HT-29 (cell line): ENCODE data around the gene PREX1. TPM values are rescaled to one million over a fixed set of nuclear protein-coding genes. Genes with fewer than 3 reads are reported as not detected.
"Not testable (repeated sequence)": the region's sequence is repeated elsewhere in the genome, so short reads cannot be mapped to it uniquely, and the experiment has no call there.

ENCODE experiments used
- DNase-seq: peaks from one replicate; pipeline ENCODE4 v3.0.0-alpha.2; 2015; ENCODE audit warnings: low spot score
- total RNA-seq: library from RNA; depleted of rRNA; stranded (reverse); fragments of >200 nt; shearing (Covaris generic); gene quantifications from 2 replicates; pipeline ENCODE4 v1.2.3, GENCODE V29; 2014

The PREX1 gene
- total RNA-seq, 1 experiment from 2014 or later: 0.31 TPM

DNA sequence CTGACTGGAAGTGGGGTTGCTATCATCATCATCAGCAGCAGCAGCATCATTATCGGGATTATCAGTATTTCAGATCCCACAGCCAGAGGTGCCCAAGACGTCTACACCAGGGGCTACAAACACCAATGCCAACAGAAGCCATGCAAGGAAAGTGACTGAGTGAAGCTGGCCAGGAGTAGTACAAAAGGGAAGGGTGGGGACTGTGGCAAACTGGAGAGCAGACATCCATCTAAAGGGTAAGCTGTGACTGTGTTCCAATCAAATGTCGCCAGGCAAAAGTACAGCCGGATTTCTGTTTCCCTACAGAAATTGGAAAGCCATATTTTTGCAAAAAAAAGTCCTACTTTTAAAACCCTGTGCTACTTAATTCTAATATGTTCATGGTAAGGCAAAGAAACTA is 50.0 kb downstream of the PREX1 start:
- DNase-seq: no peak

DNA sequence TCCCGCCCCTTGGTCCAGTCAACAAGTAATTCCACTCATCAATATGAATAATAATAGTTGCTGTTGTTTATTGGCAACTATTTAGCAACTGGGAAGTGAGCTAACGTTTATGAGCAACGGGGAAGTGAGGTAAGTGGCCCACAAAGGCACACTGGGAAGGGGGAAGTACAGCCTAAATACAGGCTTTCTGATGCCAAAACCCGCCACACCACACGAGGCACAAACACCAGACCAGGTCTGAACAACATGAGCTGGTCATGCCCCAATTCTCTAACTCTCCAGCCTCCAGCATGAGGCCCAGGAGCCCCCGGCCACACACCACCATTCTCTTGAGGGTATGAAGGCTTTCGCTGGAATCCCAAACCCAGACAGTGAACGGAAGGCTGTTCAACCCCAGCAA is 50.8 kb downstream of the PREX1 start:
- DNase-seq: no peak

DNA sequence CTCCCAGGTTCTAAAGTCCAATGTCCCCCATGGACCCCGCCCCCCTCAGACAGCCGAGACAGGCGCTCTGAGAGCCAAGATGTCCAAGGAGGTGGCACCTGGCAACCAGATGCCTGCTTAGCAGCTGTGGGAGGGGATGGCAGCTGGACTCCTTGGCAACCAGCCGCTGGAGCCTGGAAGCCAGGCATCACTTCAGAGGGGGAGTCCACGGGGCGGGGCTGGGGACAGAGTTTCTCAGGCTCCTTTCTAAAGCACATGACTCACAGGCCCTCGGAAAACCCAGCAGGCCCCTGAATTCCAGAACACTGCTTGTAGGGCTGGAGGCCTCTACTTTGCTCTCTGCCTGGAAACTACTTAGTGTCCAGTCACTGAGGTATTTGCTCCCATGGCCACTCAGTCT is 51.5 kb downstream of the PREX1 start:
- DNase-seq: no peak

DNA sequence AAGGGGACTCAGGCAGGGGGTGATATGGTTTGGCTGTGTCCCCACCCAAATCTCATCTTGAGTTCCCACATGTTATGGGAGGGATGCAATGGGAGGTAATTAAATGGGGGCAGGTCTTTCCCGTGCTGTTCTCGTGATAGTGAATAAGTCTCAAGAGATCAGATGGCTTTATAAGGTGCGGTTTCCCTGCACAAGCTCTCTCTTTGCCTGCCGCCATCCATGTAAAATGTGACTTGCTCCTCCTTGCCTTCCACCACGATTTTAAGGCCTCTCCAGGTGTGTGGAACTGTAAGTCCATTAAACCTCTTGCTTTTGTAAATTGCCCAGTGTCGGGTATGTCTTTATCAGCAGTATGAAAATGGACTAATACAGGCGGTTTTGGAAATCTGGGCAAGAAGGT is 52.3 kb downstream of the PREX1 start:
- DNase-seq: not testable (repeated sequence)

DNA sequence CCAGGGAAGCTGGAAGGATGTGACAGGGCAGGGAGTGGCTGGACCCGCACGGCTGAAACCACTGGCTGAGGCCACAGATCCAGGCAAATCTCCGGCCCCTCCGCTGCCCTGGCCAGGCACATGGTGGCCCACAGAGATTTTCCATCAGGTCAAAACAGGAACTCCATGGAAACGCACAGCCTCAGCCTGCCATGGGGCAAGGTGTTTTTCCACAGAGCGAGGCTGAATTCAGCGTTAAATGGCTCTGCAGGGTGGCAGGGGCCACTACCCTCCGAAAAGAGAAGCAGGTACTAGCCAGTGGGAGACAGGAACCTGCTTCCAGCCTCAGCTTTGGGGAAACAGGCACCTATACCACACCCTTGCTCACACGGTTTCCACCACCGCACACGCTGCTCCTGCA is 53.1 kb downstream of the PREX1 start:
- no peak for DNase-seq

DNA sequence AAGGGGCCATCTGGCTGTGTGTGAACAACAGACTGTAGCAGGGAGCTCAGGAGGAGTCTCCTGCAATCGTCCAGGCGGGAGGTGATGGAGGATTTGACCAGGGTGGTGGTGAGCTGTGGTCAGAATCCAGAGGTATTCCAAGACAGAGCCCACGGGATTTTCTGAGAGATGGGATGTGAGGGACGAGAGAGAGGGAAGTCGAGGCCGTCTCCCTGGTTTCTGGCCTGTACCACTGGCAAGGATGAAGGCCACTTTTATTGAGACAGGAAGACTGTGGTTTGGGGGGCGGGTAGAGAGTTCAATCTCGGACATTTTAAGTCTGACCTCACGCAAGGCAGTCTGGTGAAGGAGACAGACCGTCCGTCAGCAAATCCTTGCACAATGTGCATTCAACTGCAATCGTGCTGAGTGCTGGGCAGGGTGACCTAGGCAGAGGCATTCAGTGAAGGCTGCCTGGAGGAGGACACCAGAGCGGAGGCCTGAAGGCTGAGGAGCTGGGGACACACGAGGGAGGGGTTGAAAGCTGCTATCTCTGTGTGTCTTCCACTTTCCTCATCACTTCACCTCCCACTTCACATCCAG is 53.9 kb downstream of the PREX1 start:
- DNase-seq: no peak

DNA sequence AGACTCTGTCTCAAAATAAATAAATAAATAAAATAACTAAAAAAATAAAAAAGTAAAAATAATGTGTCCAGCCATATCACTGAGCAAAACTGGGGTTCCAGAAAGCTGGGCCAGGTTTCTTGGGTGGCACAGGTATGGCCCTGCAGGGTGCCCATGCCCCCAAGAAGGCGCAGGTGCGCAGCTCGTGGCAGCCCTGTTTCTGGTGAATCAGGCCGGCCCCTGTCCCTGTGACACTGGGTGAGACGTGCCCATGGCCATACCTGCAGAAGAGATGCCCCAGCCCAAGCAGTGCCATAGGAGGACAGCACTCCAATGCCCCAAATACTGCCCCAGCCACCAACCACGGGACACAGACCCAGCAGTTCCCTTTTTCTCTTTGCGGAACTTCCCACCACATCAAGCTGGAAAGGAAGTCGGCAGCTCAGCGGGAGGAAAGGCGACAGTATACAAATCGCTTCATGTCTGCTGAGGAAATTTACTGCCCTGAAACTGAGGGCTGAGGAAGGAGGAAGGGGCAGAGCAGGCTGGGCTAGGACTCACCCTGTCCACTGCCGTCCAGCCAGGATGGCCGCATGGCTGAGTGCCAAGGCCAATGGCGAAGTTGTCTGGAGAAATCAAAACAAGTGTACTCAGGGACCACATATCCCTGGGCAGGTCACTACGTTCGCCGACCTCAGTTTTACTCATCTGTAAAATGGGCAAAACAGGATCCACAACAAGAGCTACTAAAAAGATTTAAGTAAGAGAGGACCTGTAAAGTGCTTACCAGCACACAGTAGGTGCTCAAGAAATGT is 55.4 kb downstream of the PREX1 start:
- DNase-seq: no peak

DNA sequence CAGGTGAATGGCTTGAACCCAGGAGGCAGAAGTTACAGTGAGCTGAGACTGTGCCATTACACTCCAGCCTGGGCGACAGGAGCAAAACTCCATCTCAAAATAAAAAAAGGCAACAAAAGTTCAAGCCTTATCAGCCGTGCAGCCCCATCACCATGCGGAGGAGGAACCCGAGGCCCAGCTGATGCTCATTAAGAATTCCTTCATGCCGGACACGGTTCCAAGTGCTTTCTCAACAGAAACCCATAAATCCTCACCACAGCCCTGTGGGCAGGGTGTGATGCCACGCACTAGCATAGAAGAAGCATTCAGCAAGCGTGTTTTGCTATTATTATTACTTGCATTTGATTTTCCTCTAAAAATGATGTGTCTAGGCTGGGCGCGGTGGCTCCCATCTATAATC is 56.3 kb downstream of the PREX1 start:
- DNase-seq: no peak

DNA sequence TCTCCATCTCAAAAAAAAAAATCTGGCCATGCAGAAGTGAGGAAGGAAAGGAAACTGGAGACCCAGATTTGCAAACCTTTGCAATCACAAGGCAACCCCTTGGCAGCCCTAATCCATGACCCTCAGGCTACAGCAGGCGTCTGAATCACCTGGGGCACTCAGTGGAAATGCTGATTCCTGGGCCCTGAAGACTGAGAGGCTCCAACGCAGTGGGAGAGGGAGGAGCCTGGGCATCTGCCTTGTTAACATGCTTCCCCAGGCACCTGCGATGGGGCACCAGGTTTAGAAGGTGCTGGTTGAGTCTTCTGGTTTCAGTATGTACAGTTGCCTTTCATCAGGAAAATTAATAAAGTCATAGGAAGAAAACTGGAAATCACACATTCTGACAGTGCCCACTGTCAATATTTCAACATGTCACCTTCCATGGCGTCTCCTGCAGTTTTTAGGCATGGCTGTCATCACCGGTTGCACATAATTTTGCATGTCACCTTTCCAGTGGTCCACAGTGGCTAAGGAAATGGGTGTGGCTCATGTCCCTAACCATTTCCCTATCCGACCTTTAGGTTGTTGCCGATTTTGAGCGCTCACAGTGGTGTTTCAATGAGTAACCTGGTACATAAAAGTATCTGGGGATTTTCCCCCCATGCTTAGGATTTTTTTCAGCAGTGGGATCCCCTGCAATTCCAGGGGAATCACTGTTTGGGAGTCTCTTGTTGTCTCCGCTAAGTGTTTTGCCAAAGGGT is 56.9 kb downstream of the PREX1 start:
- no peak for DNase-seq

DNA sequence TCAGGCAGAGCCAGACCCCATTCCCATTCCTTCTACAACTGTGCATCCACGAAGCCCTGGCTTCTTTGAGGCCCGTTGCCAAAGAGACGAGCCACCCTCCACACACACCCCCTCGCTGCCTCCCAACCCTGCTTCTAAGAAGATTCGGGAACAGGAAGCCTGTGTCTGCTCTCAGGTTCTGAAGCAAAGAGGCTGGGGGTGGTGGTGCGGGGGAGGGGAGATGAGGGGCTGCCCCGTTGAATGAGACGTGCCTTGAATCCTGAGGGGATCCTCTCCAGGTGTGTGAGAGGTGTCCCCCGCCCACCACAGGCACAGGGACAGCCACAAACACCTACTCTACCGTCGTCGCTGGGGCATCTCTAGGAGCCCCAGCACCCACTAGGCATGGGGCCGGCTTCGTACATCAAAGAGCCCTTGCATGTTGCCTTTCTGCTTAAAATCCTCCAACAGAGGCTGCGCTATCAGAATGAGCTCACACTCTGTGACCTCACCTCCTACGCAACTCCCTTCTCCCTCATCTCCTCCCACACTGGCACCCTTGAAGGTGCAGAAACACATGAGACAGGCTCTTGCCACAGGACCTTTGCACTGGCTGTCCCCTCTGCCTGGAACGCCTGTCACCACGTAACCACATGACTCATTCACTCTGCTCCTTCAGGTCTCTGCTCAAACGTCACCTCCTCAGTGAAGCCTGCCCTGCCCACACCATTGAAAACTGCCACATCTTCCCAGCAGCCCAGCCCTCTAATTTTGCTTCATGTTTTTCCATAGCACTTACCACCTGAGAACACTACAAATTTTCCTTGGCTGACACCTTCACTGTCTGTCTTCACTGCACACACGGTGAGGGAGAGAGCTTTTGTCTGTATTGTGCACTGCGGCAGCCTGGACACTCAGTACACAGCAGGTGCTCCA is 58.5 kb downstream of the PREX1 start:
- no peak for DNase-seq

DNA sequence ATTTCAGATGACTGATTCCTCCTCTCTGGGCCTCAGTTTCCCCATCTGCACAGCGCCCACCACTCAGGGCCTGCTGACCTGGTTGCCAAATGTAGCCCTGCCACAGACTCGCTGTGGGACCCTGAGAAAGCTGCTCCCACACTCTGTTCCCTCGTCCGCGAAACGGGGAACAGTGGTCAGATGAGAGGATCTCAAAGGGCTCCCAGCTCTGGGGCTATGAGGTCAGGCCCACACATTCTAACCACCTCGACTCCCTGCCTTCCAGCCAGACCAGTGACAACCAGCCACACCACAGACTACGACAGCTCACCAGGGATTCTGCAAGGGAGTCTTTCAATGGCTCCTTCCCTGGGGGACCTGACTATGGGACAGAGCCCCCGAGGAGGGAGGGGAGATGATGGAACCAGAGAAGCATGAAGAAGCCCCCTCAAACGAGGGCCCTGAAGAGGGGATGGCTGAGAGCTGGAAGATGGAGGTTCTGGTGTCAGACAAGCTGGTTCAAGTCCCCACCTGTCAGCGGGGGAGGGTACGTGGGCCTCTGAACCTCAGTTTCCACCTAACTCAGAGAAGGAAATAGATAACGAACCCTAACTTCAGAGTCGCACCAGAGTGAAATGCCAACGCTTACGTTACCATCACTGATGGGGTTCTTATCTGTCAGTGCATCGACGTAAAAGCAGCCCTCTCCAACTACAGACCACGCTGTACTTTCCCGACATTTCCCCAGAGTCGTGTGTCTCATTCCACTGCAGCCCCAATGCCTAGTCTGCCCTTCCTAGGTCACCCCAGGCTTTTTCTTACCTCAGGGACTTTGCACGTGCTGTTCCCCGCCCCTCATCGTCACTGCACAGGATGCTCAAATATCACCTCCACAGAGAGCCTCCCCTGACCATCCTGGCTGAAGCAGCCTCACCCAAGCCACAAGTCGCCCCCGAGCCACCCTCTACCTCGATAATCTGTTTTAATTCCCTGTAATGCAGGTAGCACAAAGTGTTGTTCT is 60.5 kb downstream of the PREX1 start:
- no peak for DNase-seq

DNA sequence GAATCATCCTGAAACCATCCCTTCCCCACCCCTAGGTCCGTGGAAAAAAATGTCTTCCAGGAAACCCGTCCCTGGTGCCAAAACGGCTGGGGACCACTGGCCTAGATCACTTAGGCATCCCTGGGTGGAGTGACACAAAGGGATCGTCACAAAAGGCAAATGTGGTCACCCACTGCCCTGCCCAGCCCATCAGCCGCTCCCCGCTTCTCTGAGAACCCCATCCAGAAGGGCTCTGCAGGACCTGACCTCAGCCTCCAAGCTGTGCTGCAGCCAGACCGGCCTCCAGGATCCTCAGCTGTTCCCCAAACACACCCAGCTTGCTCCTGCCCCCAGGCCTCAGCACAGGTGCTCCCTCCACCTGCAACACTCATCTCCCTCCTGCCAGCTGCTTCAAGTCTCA is 61.6 kb downstream of the PREX1 start:
- DNase-seq: no peak

DNA sequence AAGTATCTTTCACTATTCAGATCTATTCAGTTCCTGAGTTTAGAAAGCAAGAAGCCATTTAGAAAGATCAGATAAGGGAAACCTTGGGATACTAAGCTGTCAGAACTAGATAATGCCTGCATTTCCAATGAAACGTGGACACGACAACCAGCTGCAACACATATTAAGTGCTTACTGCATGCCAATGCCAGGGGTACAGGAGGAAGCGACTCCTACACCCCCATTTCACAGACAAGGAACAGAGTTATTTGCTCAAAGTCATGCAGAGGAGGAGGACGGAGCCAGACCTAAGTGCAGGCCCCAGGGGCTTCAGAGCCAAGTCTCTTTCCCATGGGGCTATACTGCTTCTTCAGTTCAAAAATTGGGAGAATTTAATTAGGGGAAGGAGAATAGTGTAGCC is 62.4 kb downstream of the PREX1 start:
- DNase-seq: no peak

DNA sequence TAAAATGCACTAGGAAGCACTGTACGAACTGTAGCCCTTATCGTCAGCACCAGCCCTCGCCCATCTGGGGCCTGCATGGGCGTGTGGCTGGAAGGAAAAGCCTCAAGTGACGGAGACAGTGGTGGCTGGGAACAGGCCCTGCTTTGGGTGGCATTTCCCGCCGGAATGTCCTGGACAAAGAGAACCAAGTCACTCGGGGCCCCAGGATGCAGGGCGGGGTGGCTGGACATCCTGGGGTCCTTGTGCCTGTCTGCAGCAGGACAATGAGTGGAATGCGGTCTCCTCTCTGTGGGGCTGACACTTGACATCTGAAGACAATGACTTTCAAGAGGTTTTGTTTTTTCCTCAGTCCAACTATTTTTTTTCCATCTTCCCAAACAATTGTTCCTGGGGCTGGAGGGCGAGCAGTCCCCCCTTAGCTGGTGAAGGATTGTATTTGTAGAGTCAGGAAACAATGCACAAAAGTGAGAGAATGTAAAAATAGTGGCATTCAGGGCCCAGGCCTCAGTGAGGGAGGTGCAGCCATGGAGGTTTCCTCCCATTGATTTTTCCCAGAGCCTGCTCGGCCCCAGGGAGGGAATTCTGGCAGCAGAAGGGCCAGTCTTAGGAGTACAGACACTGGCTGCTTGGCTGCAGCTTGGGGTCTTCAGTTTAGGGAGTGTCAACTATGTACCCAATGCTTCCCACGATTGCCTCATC is 64.4 kb downstream of the PREX1 start:
- DNase-seq: no peak

DNA sequence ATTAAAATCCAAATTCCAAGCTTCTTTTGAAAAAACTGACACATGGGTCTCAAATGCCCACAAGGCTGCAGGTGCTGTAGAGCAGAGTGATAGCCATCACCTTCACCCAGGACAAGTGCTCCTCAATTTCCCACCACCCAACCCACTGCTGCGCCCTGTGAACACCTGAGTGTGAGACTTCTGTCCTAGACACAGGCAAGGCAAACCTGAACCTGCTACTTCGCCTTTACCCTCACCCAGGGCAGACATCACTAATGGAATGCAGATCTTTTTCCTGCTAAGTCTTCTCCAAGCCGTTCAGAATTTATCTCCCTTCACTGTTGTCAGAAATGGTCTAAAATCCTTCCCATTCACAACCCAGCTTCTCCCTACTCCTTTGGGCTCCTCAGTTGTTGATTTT is 65.9 kb downstream of the PREX1 start:
- no peak for DNase-seq

DNA sequence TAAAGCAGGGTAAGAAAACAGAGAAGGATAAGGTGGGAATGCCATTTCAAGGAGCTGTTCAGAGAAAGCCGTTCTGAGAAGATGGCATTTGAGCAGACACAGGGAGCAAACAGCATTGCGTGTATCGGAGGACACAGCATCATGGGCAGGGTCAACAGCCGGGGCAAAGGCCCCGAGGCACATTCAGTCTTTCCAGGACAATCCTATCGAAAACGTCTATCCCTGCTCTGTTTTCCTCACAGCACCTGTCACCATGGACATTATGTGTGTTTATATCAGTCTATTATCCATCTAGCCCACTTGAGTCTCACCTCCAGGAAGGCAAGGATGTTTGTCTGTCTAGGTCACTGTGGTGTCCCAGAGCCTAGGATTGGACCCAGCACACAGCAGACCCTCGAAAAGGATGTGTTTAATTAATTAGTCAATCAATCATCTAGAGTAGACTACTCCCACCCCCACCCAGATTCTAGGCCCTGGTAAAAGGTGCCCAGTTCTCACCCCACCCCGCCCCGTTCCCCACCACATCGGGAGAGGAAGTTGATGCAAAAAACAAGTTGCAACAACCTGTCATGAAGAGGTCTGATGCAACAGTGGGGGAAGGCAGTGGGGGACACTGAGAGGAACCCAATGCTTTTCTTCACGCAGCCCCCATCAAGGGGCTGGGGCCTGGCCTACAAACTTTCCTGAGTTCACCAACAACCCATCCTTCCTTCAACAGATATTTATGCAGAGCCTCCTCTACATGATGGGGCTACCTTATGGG is 66.6 kb downstream of the PREX1 start:
- DNase-seq: no peak

DNA sequence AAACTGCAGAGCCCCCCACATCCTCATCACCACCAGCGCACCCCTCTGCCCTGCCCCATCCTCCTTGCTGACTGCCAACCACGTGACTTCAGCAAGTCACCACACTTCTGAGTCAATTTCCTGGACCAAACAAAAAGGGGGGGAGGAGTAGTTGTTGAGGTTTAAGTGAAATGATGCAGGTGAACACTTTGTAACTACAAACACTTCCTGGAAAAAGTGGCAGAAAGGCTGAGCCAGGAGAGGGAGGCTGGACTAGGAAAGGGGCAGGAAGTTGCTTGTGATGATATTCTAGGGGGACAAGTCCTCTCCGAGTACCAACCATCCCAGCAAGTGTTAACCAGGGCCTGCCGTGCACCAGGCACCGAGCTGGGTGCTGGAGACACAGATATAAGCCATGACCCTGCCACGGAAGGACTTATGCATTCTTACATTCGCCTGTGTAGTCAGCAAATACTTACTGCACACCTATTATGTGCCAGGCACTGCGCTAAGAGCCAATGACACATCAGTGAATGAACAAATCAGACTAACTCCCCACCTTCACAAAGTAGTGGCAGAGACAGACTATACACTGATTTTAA is 67.3 kb downstream of the PREX1 start:
- DNase-seq: no peak

DNA sequence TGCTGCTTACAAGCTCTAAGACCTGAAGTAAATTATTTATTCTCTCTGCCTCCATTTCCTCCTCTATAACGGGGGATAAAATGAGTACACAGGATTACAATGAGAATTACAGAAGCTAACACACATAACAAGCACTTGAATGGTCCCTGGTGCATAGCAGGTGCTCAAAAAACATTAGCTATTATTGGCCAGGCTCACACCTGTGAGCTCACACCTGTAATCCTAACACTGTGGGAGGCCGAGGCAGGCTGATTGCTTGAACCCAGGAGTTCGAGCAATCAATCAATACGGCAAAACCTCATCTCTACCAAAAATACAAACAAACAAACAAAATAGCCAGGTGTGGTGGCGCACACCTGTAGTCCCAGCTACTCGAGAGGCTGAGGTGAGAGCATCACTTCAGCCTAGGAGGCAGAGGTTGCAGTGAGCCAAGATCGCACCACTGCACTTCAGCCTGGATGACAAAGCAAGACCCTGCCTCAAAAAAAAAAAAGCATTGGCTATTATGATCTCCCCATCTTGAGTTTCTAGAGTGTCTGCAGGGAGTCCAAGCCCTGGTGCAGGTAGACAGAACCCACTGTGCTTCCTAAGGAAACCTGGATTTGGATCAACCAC is 68.1 kb downstream of the PREX1 start:
- DNase-seq: no peak
